Left colon (tissue), 2 donors: Measurements from ENCODE around the gene TAGAP. TPM values are rescaled to one million over a fixed set of nuclear protein-coding genes. Genes with fewer than 3 reads are reported as not detected.

Experiments
- ATAC-seq: fragments of 200-7000 bp; cut with Tn5 transposase; one replicate; pipeline ENCODE4 v1.9.1; 2020; ENCODE audit warnings: mild to moderate bottlenecking, moderate library complexity
- DNase-seq, 2 donors: peaks; one replicate each; pipeline ENCODE4 v3.0.0-alpha.2; 2020
- intact Hi-C, 2 donors: fragments of 100-400 bp; cut with DNase I in 1 of 2; cut with micrococcal nuclease in 1 of 2; formaldehyde crosslinking; loops; one replicate each; pipeline versions ENCODE4 v1.11.2 to v1.14.0; 2022; cut with DNase I, micrococcal nuclease
- total RNA-seq, 2 donors: library from RNA; stranded (reverse); fragmentation: NEBNext Ultra II Directional; extraction: Animal tissue kit (Norgen Biotek cat#: 25700); gene quantifications; one replicate each; pipeline ENCODE4 v1.2.1, GENCODE V29; 2021
- donor health status: DM: no; HTN: no; CAD: no.
- donor health status: DM: yes; HTN: yes; CAD: no.

The TAGAP gene
- total RNA-seq, 2 donors from 2014 or later = 2.2 to 2.8 TPM

- no peak for ATAC-seq
- intact Hi-C loops = no loop called here
- DNase-seq = no peak
Measured at GRCh38 chr6:159075506-159076228, 30.9 kb upstream of the TAGAP start.

GRCh38 chr6:159074876-159075275, 30.1 kb upstream of the TAGAP start:
- ATAC-seq (no peak), DNase-seq (no peak)
- intact Hi-C loops = no loop called here

- intact Hi-C loops = no loop called here
- peak; percentile 55 for ATAC-seq
- no peak for DNase-seq
Measured at GRCh38 chr6:159074120-159074684, 29.4 kb upstream of the TAGAP start.

- ATAC-seq (no peak), DNase-seq (no peak)
- intact Hi-C loops = no loop called here
Measured at GRCh38 chr6:159071843-159072769, 27.3 kb upstream of the TAGAP start.

GRCh38 chr6:159068904-159069578, 24.2 kb upstream of the TAGAP start:
- intact Hi-C loops = no loop called here
- no peak for ATAC-seq
- no peak for DNase-seq

- intact Hi-C loops = no loop called here
- DNase-seq = no peak
- ATAC-seq = no peak
Measured at GRCh38 chr6:159067334-159067733, 22.5 kb upstream of the TAGAP start.

- ATAC-seq = no peak
- intact Hi-C loops = no loop called here
- DNase-seq = no peak
Measured at GRCh38 chr6:159066483-159066882, 21.7 kb upstream of the TAGAP start.

GRCh38 chr6:159065759-159066329, 21.1 kb upstream of the TAGAP start:
- ATAC-seq = no peak
- DNase-seq = no peak
- intact Hi-C loops = no loop called here

- no peak for ATAC-seq
- intact Hi-C loops = no loop called here
- no peak for DNase-seq
Measured at GRCh38 chr6:159065091-159065490, 20.3 kb upstream of the TAGAP start.

GRCh38 chr6:159064477-159064876, 19.7 kb upstream of the TAGAP start:
- intact Hi-C loops = no loop called here
- no peak for ATAC-seq
- no peak for DNase-seq

- intact Hi-C loops = no loop called here
- DNase-seq (no peak), ATAC-seq (no peak)
Measured at GRCh38 chr6:159063549-159063948, 18.8 kb upstream of the TAGAP start.

- ATAC-seq = no peak
- intact Hi-C loops = no loop called here
- DNase-seq = no peak
Measured at GRCh38 chr6:159062976-159063375, 18.2 kb upstream of the TAGAP start.

- intact Hi-C loops = no loop called here
- ATAC-seq (peak; percentile 31), DNase-seq (no peak)
Measured at GRCh38 chr6:159062564-159062945, 17.8 kb upstream of the TAGAP start.

GRCh38 chr6:159061805-159062563, 17.2 kb upstream of the TAGAP start:
- intact Hi-C loops = no loop called here
- DNase-seq = no peak
- no peak for ATAC-seq

- ATAC-seq (no peak), DNase-seq (no peak)
- intact Hi-C loops = no loop called here
Measured at GRCh38 chr6:159061146-159061545, 16.4 kb upstream of the TAGAP start.

- DNase-seq (no peak), ATAC-seq (no peak)
- intact Hi-C loops = no loop called here
Measured at GRCh38 chr6:159059885-159060506, 15.2 kb upstream of the TAGAP start.

- intact Hi-C loops = no loop called here
- ATAC-seq = no peak
- no peak for DNase-seq
Measured at GRCh38 chr6:159059141-159059540, 14.3 kb upstream of the TAGAP start.

- no peak for ATAC-seq
- intact Hi-C loops = no loop called here
- no peak for DNase-seq
Measured at GRCh38 chr6:159056899-159057298, 12.1 kb upstream of the TAGAP start.
